ENCODE measurements around the gene NEDD1. TPM values are rescaled to one million over a fixed set of nuclear protein-coding genes. Genes with fewer than 3 reads are reported as not detected.

NEDD1 gene
- polyA plus RNA-seq, 1 donor from 2014 or later = 26.5 TPM

DNA sequence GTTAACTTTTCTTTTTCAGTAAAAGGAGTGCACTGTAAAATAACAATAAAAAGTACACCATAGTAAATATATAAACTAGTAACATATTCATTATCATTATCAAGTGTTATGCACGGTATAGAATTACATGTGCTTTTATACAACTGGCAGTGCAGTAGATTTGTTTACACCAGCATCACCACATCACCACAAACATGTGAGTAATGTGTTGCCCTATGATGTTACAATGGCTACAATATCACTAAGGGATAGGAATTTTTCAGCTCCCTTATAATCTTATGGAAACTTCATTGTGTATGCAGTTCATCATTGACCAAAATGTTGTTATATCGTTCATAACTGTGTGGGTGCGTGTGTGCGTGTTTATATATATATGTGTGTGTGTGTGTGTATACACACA, 23.5 kb upstream of the NEDD1 start:
- H3K4me3 Mint-ChIP-seq = no peak overlapping the region
- no peaks in the 10 kb centered on the region for H3K36me3 Mint-ChIP-seq
- H3K27ac Mint-ChIP-seq = no peak overlapping the region

DNA sequence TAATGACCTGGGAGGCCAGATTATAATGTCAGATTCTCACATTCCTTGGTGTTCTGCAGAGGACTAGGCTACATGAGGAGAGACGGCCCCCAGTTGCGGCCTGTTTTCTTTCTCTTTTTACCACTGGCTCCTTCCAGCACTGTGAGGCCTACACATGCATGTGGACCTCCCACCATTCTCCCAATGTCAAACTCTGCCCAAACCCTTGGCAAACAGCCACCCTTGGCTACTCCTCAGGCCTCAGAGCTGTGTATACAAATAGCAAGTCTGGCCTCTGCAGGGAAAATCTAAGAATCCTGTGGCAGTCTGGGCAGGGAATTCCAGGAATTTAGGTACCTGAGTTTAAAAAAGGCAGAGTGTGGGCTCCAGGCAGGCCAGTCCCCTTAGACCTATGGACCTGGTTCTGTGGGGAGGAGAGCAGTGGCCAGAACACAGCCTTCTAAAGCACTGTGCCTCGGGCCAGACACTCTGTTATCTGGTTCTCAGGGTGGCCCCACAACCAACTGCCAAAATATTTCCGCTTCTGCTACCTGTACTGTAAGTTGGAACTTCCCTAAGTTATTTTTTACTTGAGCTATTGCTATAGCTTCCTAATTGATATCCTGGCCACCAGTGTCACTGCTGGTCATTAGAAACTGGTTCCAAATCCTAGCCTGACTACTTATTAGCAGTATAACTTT, 19.9 kb upstream of the NEDD1 start:
- Mint-ChIP-seq H3K27me3 (peaks cover 3% of the 10 kb centered on the region), H3K4me3 (no peak overlapping the region), H3K27ac (peak overlapping the region in 1 of 3 donors; percentile 67), H3K4me1 (peaks cover 0 to 2% (median 0%) of the 10 kb centered on the region in 3 donors), H3K9me3 (peaks cover 0 to under 1% (median 0%) of the 10 kb centered on the region in 3 donors), H3K36me3 (peaks cover 4% of the 10 kb centered on the region)

More for the DNA sequence above, 23.5 kb upstream of the NEDD1 start:
- peaks cover 0 to 2% (median 0%) of the 10 kb centered on the region in 3 donors for H3K4me1 Mint-ChIP-seq
- peaks cover 0 to 4% (median 0%) of the 10 kb centered on the region in 3 donors for H3K9me3 Mint-ChIP-seq
- peaks cover 2% of the 10 kb centered on the region for H3K27me3 Mint-ChIP-seq

- peaks cover 0 to 3% (median 3%) of the 10 kb centered on the region in 3 donors for H3K9me3 Mint-ChIP-seq
- H3K27me3 Mint-ChIP-seq = peaks cover 3% of the 10 kb centered on the region
- H3K4me3 Mint-ChIP-seq = no peak overlapping the region
- peaks cover 4% of the 10 kb centered on the region for H3K36me3 Mint-ChIP-seq
- H3K27ac Mint-ChIP-seq = no peak overlapping the region
- peaks cover 0 to 2% (median 0%) of the 10 kb centered on the region in 3 donors for H3K4me1 Mint-ChIP-seq
Observed at GRCh38 chr12:96889273-96889933, 17.7 kb upstream of the NEDD1 start.

GRCh38 chr12:96890331-96890730, 16.7 kb upstream of the NEDD1 start:
- no peak overlapping the region for H3K4me3 Mint-ChIP-seq
- no peak overlapping the region for H3K27ac Mint-ChIP-seq
- H3K4me1 Mint-ChIP-seq = peaks cover 0 to 2% (median 0%) of the 10 kb centered on the region in 3 donors
- peaks cover 4% of the 10 kb centered on the region for H3K36me3 Mint-ChIP-seq
- H3K9me3 Mint-ChIP-seq = peaks cover 0 to 3% (median 3%) of the 10 kb centered on the region in 3 donors
- peaks cover 2% of the 10 kb centered on the region for H3K27me3 Mint-ChIP-seq

DNA sequence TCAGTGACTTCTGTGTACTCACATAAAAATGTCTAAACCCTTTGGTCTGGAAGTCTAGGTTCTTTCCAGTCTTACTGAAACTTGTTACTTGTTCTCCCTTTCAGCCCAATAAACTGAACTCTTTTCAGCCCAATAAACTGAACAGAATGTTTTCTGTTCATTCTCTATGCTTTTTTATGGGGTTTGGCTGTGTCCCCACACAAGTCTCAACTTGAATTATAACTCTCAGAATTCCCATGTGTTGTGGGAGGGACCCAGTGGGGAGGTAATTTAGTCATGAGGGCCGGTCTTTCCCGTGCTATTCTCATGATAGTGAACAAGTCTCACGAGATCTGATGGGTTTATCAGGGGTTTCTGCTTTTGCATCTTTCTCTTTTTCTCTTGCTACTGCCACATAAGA, 15.0 kb upstream of the NEDD1 start:
- peaks cover 0 to 3% (median 3%) of the 10 kb centered on the region in 3 donors for H3K9me3 Mint-ChIP-seq
- peaks cover 2% of the 10 kb centered on the region for H3K27me3 Mint-ChIP-seq
- H3K4me1 Mint-ChIP-seq = peaks cover 0 to 2% (median 0%) of the 10 kb centered on the region in 3 donors
- peaks cover 4% of the 10 kb centered on the region for H3K36me3 Mint-ChIP-seq
- no peak overlapping the region for H3K27ac Mint-ChIP-seq
- H3K4me3 Mint-ChIP-seq = no peak overlapping the region

- H3K4me1 Mint-ChIP-seq = no peaks in the 10 kb centered on the region
- H3K9me3 Mint-ChIP-seq = peaks cover 0 to 3% (median 2%) of the 10 kb centered on the region in 3 donors
- H3K27ac Mint-ChIP-seq = no peak overlapping the region
- peaks cover 4% of the 10 kb centered on the region for H3K27me3 Mint-ChIP-seq
- H3K4me3 Mint-ChIP-seq = no peak overlapping the region
- H3K36me3 Mint-ChIP-seq = no peaks in the 10 kb centered on the region
Observed at GRCh38 chr12:96897421-96897820, 9.6 kb upstream of the NEDD1 start.

- peaks cover 4% of the 10 kb centered on the region for H3K27me3 Mint-ChIP-seq
- no peak overlapping the region for H3K4me3 Mint-ChIP-seq
- no peak overlapping the region for H3K27ac Mint-ChIP-seq
- no peaks in the 10 kb centered on the region for H3K36me3 Mint-ChIP-seq
- no peaks in the 10 kb centered on the region for H3K9me3 Mint-ChIP-seq
- H3K4me1 Mint-ChIP-seq = no peaks in the 10 kb centered on the region
Observed at GRCh38 chr12:96901175-96901574, 5.9 kb upstream of the NEDD1 start.

DNA sequence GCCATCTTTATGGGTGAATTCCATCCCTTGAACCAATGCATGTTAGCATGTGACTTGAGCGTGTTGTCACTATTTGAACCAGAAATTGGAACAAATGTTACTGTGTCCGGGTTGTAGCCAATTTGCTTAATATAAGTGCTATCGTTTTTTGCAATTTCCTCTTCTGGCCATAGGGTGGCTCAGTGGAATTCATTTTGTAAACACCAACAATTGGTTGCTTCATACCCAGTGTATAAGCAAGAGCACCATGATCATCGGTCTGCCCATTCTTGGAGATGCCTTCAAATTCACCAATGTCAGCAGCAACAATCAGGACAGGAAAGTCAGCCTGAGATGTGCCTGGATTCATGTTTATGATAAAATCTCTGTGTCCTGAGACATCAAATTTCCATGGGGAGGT, 5.0 kb upstream of the NEDD1 start:
- peaks cover 0 to 4% (median 2%) of the 10 kb centered on the region in 3 donors for H3K4me1 Mint-ChIP-seq
- H3K27me3 Mint-ChIP-seq = peaks cover 4% of the 10 kb centered on the region
- no peak overlapping the region for H3K27ac Mint-ChIP-seq
- no peaks in the 10 kb centered on the region for H3K9me3 Mint-ChIP-seq
- no peak overlapping the region for H3K4me3 Mint-ChIP-seq
- no peaks in the 10 kb centered on the region for H3K36me3 Mint-ChIP-seq

- Mint-ChIP-seq H3K4me1 (peaks cover 20 to 33% (median 26%) of the 10 kb centered on the region in 3 donors), H3K4me3 (peak overlapping the region; percentile 82 to 97 (median 96)), H3K27me3 (no peaks in the 10 kb centered on the region), H3K27ac (peak overlapping the region; percentile 46 to 97 (median 92)), H3K9me3 (no peaks in the 10 kb centered on the region), H3K36me3 (no peaks in the 10 kb centered on the region)
Observed at GRCh38 chr12:96906498-96906848, 584 bp upstream of the NEDD1 start.

- Mint-ChIP-seq H3K27me3 (no peaks in the 10 kb centered on the region), H3K27ac (peak overlapping the region; percentile 46 to 96 (median 92)), H3K36me3 (no peaks in the 10 kb centered on the region), H3K4me1 (peaks cover 22 to 38% (median 30%) of the 10 kb centered on the region in 3 donors), H3K4me3 (peak overlapping the region; percentile 82 to 98 (median 97)), H3K9me3 (no peaks in the 10 kb centered on the region)
Observed at GRCh38 chr12:96907671-96908422, 790 bp downstream of the NEDD1 start.

GRCh38 chr12:96908423-96908675, 1.3 kb downstream of the NEDD1 start:
- peak overlapping the region in 2 of 3 donors; percentile 46 to 96 for H3K27ac Mint-ChIP-seq

GRCh38 chr12:96912261-96912660, 5.2 kb downstream of the NEDD1 start:
- H3K9me3 Mint-ChIP-seq = peaks cover 0 to 3% (median 2%) of the 10 kb centered on the region in 3 donors
- H3K27ac Mint-ChIP-seq = no peak overlapping the region
- no peak overlapping the region for H3K4me3 Mint-ChIP-seq
- no peaks in the 10 kb centered on the region for H3K27me3 Mint-ChIP-seq
- peaks cover 6% of the 10 kb centered on the region for H3K36me3 Mint-ChIP-seq
- H3K4me1 Mint-ChIP-seq = peaks cover 30 to 45% (median 34%) of the 10 kb centered on the region in 3 donors

More at GRCh38 chr12:96908423-96908675, 1.3 kb downstream of the NEDD1 start:
- H3K4me3 Mint-ChIP-seq = peak overlapping the region; percentile 82 to 98 (median 97)
- peaks cover 2% of the 10 kb centered on the region for H3K36me3 Mint-ChIP-seq
- H3K4me1 Mint-ChIP-seq = peaks cover 22 to 38% (median 30%) of the 10 kb centered on the region in 3 donors
- no peaks in the 10 kb centered on the region for H3K27me3 Mint-ChIP-seq
- no peaks in the 10 kb centered on the region for H3K9me3 Mint-ChIP-seq

DNA sequence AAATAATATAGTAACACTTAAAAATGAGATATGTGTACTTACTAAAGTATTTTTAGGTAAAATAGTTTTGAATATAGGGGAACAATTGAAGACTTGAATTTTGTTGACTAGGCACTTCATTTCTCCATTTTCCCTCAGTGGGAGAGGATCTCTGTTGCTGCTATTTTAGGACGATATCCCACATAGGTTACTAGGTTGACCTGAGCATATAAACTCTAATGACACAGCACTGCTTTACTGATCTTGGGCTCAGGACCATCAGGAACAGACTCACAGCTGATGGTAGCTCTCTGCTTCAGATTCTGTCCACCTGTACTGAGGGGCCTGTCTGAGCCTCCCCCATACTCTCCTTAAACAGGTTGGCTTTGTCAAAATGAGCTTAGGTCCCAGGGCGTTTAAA, 5.9 kb downstream of the NEDD1 start:
- peaks cover 28 to 41% (median 30%) of the 10 kb centered on the region in 3 donors for H3K4me1 Mint-ChIP-seq
- no peak overlapping the region for H3K4me3 Mint-ChIP-seq
- H3K27ac Mint-ChIP-seq = no peak overlapping the region
- H3K9me3 Mint-ChIP-seq = peaks cover 0 to 3% (median 2%) of the 10 kb centered on the region in 3 donors
- H3K27me3 Mint-ChIP-seq = no peaks in the 10 kb centered on the region
- peaks cover 6% of the 10 kb centered on the region for H3K36me3 Mint-ChIP-seq

- peaks cover 2 to 6% (median 3%) of the 10 kb centered on the region in 3 donors for H3K9me3 Mint-ChIP-seq
- peak overlapping the region in 1 of 3 donors; percentile 87 for H3K27ac Mint-ChIP-seq
- peaks cover 25% of the 10 kb centered on the region for H3K36me3 Mint-ChIP-seq
- peak overlapping the region in 1 of 4 donors; percentile 28 for H3K4me3 Mint-ChIP-seq
- H3K4me1 Mint-ChIP-seq = peaks cover 11 to 17% (median 14%) of the 10 kb centered on the region in 3 donors
- no peaks in the 10 kb centered on the region for H3K27me3 Mint-ChIP-seq
Observed at GRCh38 chr12:96919510-96920210, 12.6 kb downstream of the NEDD1 start.

All from IgD-negative memory B cell (primary cell).